Neural cell (in vitro differentiated cells): Measurements from ENCODE around the gene RAB34. TPM values are rescaled to one million over a fixed set of nuclear protein-coding genes. Genes with fewer than 3 reads are reported as not detected.

Experiments used
- H2AFZ ChIP-seq: fragments of 200-600, 300-800 bp; sonication (generic), shearing (Covaris generic); 2 replicates; pipeline ENCODE4 v1.6.0; 2014; ENCODE audit warnings: low read depth, mild to moderate bottlenecking, antibody characterized with exemption, low read length, moderate library complexity
- H3F3A ChIP-seq: fragments of 200-600 bp; shearing (Covaris generic); 2 replicates; pipeline ENCODE4 v1.6.1; 2016; ENCODE audit warnings: mild to moderate bottlenecking, moderate library complexity, mixed read lengths, antibody characterized with exemption, low read length; ENCODE audit not compliant: insufficient read depth, poor library complexity, severe bottlenecking
- H3K27ac ChIP-seq: fragments of 200-600, 300-800 bp; sonication (generic), shearing (Covaris generic); 2 replicates; pipeline ENCODE4 v1.5.1; 2014; ENCODE audit warnings: mild to moderate bottlenecking, low read length, moderate library complexity
- H3K27me3 ChIP-seq: fragments of 300-800, 200-600 bp; sonication (generic), shearing (Covaris generic); 2 replicates; pipeline ENCODE4 v1.6.0; 2014; ENCODE audit warnings: mild to moderate bottlenecking, low read depth, low read length, moderate library complexity; ENCODE audit not compliant: insufficient read depth
- H3K36me3 ChIP-seq: fragments of 300-800, 200-600 bp; sonication (generic), shearing (Covaris generic); 2 replicates; pipeline ENCODE4 v1.5.1; 2014; ENCODE audit warnings: mild to moderate bottlenecking, antibody characterized with exemption, low read length, moderate library complexity; ENCODE audit not compliant: insufficient read depth
- H3K4me2 ChIP-seq: fragments of 300-800, 200-600 bp; sonication (generic), shearing (Covaris generic); 2 replicates; pipeline ENCODE4 v1.6.0; 2014; ENCODE audit warnings: mild to moderate bottlenecking, low read length
- H3K4me3 ChIP-seq: fragments of 300-800, 200-600 bp; sonication (generic), shearing (Covaris generic); 2 replicates; pipeline ENCODE4 v1.5.1; 2014; ENCODE audit warnings: mild to moderate bottlenecking, low read length, moderate library complexity
- H3K79me2 ChIP-seq: fragments of 200-600 bp; shearing (Covaris generic); replicated peaks from 2 replicates; pipeline ENCODE4 v1.6.0; 2014; ENCODE audit warnings: mild to moderate bottlenecking, low read length, moderate library complexity; ENCODE audit not compliant: insufficient read depth
- H3K9ac ChIP-seq: fragments of 300-800, 200-600 bp; sonication (generic), shearing (Covaris generic); 2 replicates; pipeline ENCODE4 v1.6.1; 2016; ENCODE audit warnings: mild to moderate bottlenecking, low read length, mixed read lengths
- H3K9me2 ChIP-seq: fragments of 200-600 bp; shearing (Covaris generic); 2 replicates; pipeline ENCODE4 v1.6.1; 2016; ENCODE audit warnings: mild to moderate bottlenecking, low read length, mixed read lengths; ENCODE audit not compliant: insufficient read depth
- H3K9me3 ChIP-seq: fragments of 200-600, 300-800 bp; sonication (generic), shearing (Covaris generic); 2 replicates; pipeline ENCODE4 v1.6.1; 2016; ENCODE audit warnings: mild to moderate bottlenecking, mixed run types, low read length, moderate library complexity, mixed read lengths
- H4K20me1 ChIP-seq: fragments of 200-600 bp; shearing (Covaris generic); 2 replicates; pipeline ENCODE4 v1.6.1; 2016; ENCODE audit warnings: mild to moderate bottlenecking, mixed run types; ENCODE audit not compliant: insufficient read depth
- CTCF ChIP-seq: fragments of 450-650 bp; IDR thresholded peaks from 2 replicates; pipeline ENCODE4 v1.5.1; 2014; ENCODE audit warnings: antibody characterized with exemption, mild to moderate bottlenecking, moderate library complexity; ENCODE audit not compliant: poor library complexity, severe bottlenecking
- EP300 ChIP-seq: fragments of 450-650 bp; conservative IDR thresholded peaks from 2 replicates; pipeline ENCODE4 v1.6.1; 2014; ENCODE audit warnings: antibody characterized with exemption, mild to moderate bottlenecking, moderate library complexity; ENCODE audit not compliant: poor library complexity, severe bottlenecking
- EZH2 ChIP-seq: fragments of 200-600, 300-800 bp; shearing (Covaris generic), sonication (generic); IDR thresholded peaks from 2 replicates; pipeline ENCODE4 v1.6.1; 2014; ENCODE audit warnings: antibody characterized with exemption, low read length, borderline replicate concordance, mild to moderate bottlenecking; ENCODE audit not compliant: insufficient read depth, poor library complexity, severe bottlenecking
- MXI1 ChIP-seq: fragments of 450-650 bp; conservative IDR thresholded peaks from 2 replicates; pipeline ENCODE4 v1.6.1; 2014; ENCODE audit warnings: antibody characterized with exemption, mild to moderate bottlenecking; ENCODE audit not compliant: poor library complexity, severe bottlenecking
- POLR2AphosphoS5 ChIP-seq: IDR thresholded peaks from 2 replicates; pipeline ENCODE4 v1.6.1; 2012
- RAD21 ChIP-seq: fragments of 450-650 bp; conservative IDR thresholded peaks from 2 replicates; pipeline ENCODE4 v1.6.1; 2014; ENCODE audit warnings: antibody characterized with exemption, mild to moderate bottlenecking, moderate library complexity
- REST ChIP-seq: IDR thresholded peaks from 2 replicates; pipeline ENCODE4 v1.6.1; 2012; ENCODE audit warnings: borderline replicate concordance
- SMC3 ChIP-seq: fragments of 450-650 bp; conservative IDR thresholded peaks from 2 replicates; pipeline ENCODE4 v1.6.1; 2014; ENCODE audit warnings: antibody characterized with exemption, mild to moderate bottlenecking, moderate library complexity; ENCODE audit not compliant: poor library complexity
- TAF1 ChIP-seq: IDR thresholded peaks from 2 replicates; pipeline ENCODE4 v1.6.1; 2012; ENCODE audit warnings: low read depth
- polyA plus RNA-seq: library from polyadenylated mRNA; depleted of rRNA; stranded (reverse); fragments of >200 nt; gene quantifications from 2 replicates; pipeline ENCODE4 v1.2.3, GENCODE V29; 2014

The RAB34 gene
- polyA plus RNA-seq, 1 donor from 2014 or later = 9.3 TPM

- H3K9me3 ChIP-seq = no peaks in the 10 kb centered on the region
- H3K27ac ChIP-seq = peak overlapping the region; percentile 97
- H3K36me3 ChIP-seq = peaks cover 17% of the 10 kb centered on the region
- H3K4me2 ChIP-seq = peak overlapping the region; percentile 92
- H3K79me2 ChIP-seq = peaks cover 33% of the 10 kb centered on the region
- H3K9me2 ChIP-seq = no peaks in the 10 kb centered on the region
- peaks cover 19% of the 10 kb centered on the region for H4K20me1 ChIP-seq
- peak overlapping the region; percentile 84 for H3K4me3 ChIP-seq
- no peak overlapping the region for H2AFZ ChIP-seq
- H3K9ac ChIP-seq = peak overlapping the region; percentile 99
- TF ChIP-seq EZH2 (no peak), MXI1 (no peak), TAF1 (no peak), REST (no peak), EP300 (no peak), POLR2AphosphoS5 (no peak), CTCF (no peak), SMC3 (no peak), RAD21 (no peak)
- peaks cover 4% of the 10 kb centered on the region for H3F3A ChIP-seq
- H3K27me3 ChIP-seq = no peaks in the 10 kb centered on the region
Measured at GRCh38 chr17:28744972-28745785, 27.5 kb upstream of the RAB34 start.

GRCh38 chr17:28744104-28744971 lies 26.7 kb upstream of the RAB34 start:
- no peak overlapping the region for H2AFZ ChIP-seq
- H3K9ac ChIP-seq = peak overlapping the region; percentile 99
- H3K4me3 ChIP-seq = peak overlapping the region; percentile 84
- no peaks in the 10 kb centered on the region for H3K27me3 ChIP-seq
- peaks cover 4% of the 10 kb centered on the region for H3F3A ChIP-seq
- H3K4me2 ChIP-seq = peak overlapping the region; percentile 92
- peaks cover 16% of the 10 kb centered on the region for H3K36me3 ChIP-seq
- TF ChIP-seq MXI1 (no peak), TAF1 (peak; percentile 15), REST (peak; percentile 25), RAD21 (no peak), EZH2 (no peak), POLR2AphosphoS5 (peak; percentile 19), CTCF (peak; percentile 5), EP300 (no peak), SMC3 (peak; percentile 3)
- peak overlapping the region; percentile 97 for H3K27ac ChIP-seq
- no peaks in the 10 kb centered on the region for H3K9me3 ChIP-seq
- H3K79me2 ChIP-seq = peaks cover 32% of the 10 kb centered on the region
- no peaks in the 10 kb centered on the region for H3K9me2 ChIP-seq
- H4K20me1 ChIP-seq = peaks cover 18% of the 10 kb centered on the region
